GM12874 (cell line): ENCODE data around the gene ENG.

Experiments used
- CTCF ChIP-seq: IDR thresholded peaks from 2 replicates; pipeline ENCODE4 v1.5.1; 2011; ENCODE audit warnings: low read depth, mild to moderate bottlenecking, control low read depth, low read length, moderate library complexity; ENCODE audit not compliant: insufficient read depth

ENG gene

GRCh38 chr9:127865645-127866464 is 11.4 kb upstream of the ENG start:
- no peak for TF ChIP-seq CTCF

DNA sequence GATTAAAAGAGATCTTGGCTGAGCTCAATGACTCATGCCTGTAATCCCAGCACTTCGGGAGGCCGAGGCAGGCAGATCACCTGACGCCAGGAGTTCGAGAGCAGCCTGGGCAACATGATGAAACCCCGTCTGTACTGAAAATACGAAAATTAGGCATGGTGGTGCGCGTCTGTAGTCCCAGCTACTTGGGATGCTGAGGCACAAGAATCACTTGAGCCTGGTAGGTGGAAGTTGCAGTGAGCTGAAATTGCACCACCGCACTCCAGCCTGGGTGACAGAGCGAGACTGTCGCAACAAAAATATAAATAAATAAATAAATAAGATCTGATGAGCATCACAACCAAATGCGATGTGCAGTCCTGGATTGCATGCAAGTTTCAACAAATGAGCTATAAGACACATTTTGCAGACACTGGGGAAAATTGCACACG is 8.7 kb upstream of the ENG start:
- no peak for TF ChIP-seq CTCF

- no peak for TF ChIP-seq CTCF
Observed at GRCh38 chr9:127862075-127863011, 7.9 kb upstream of the ENG start.

GRCh38 chr9:127860779-127861178 is 6.3 kb upstream of the ENG start:
- TF ChIP-seq CTCF: no peak

GRCh38 chr9:127860260-127860659 is 5.8 kb upstream of the ENG start:
- TF ChIP-seq CTCF: no peak

GRCh38 chr9:127858041-127858512 is 3.6 kb upstream of the ENG start:
- no peak for TF ChIP-seq CTCF

DNA sequence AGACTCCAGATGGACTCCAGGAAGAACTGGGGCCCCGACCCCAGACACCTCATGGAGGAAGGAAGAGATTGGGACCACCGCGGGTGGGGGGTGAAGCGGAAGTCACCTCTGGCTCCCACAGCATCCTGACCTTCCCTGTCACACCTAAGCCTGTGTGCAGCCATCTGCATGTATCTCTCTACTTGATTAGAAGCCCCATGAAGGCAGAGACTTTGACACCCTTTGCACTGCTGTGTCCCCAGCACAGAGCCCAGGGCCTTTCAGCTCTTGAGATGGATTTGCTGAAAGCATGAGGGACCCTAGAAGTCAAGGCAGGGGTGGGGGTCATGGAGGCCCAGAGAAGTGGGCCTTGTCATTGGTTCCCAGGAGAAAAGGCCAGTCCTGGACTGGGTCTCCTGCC is 2.8 kb upstream of the ENG start:
- no peak for TF ChIP-seq CTCF
